ENCODE measurements around the gene LRRC19.

Gene LRRC19, protein sequence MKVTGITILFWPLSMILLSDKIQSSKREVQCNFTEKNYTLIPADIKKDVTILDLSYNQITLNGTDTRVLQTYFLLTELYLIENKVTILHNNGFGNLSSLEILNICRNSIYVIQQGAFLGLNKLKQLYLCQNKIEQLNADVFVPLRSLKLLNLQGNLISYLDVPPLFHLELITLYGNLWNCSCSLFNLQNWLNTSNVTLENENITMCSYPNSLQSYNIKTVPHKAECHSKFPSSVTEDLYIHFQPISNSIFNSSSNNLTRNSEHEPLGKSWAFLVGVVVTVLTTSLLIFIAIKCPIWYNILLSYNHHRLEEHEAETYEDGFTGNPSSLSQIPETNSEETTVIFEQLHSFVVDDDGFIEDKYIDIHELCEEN

DNA sequence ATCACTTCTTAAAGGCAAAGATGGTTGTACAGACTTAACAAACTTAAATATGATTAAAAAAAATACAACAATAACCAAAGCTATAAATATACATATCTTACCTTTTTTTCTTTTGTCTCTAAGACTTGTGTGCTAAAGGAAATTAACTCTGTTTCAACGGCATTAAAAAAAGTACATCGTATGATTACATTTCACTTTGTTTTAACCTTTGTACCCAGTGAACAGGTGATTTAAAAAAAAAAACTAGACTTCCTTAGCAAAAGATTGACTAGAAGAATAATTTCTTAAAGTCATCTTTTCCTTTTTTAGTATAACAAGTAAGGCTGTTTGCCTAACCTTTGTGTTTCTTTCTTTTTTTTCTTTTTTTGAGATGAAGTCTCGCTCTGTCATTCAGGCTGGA lies at the start of gene LRRC19:
Gene LRRC19 (minus strand): TSS at position 182 of the 400 bp plus-strand sequence. CDS start 5,978 bp downstream, outside the sequence.
- H3K27me3 ChIP-seq (ENCODE audit: control insufficient read depth, insufficient read depth, low read length), result no peaks in the 10 kb centered on the region
- H3K4me3 ChIP-seq (ENCODE audit: low read length), result no peak within 1 kb of the TSS
- no peak within 1 kb of the TSS for H3K9ac ChIP-seq (ENCODE audit: low read length)
- H3K36me3 ChIP-seq (ENCODE audit: control insufficient read depth, low read depth, low read length), result no peaks in the 10 kb centered on the region
- H3K27ac ChIP-seq (ENCODE audit: low read length), result no peak within 1 kb of the TSS
- no peaks in the 10 kb centered on the region for H3K4me1 ChIP-seq (ENCODE audit: control insufficient read depth, low read depth, low read length)
- H3K9me3 ChIP-seq (ENCODE audit: control insufficient read depth, low read depth, low read length), result no peaks in the 10 kb centered on the region

DNA sequence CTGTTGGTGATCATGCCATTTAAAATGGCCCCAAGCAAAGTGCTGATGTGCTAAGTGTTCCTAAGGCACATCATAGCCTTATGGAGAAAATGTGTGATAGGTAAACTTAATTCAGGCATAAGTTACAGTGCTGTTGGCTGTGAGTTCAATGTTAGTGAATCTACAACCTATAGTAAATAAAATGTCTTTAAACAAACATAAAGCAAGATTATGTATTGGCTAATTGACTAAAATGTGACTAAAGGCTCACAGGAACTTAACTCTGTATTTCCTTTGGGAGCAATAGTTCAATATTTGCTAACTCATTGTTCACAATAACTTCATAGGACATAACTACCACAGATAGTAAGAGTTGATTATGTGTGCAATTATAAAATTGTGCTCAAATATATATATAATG lies 49.4 kb upstream of the LRRC19 start:
- Histone ChIP-seq H3K27me3 (ENCODE audit: control insufficient read depth, insufficient read depth, low read length) (no peaks in the 10 kb centered on the region), H3K27ac (ENCODE audit: low read length) (no peak overlapping the region), H3K4me1 (ENCODE audit: control insufficient read depth, low read depth, low read length) (no peaks in the 10 kb centered on the region), H3K36me3 (ENCODE audit: control insufficient read depth, low read depth, low read length) (no peaks in the 10 kb centered on the region), H3K9me3 (ENCODE audit: control insufficient read depth, low read depth, low read length) (no peaks in the 10 kb centered on the region), H3K9ac (ENCODE audit: low read length) (no peak overlapping the region), H3K4me3 (ENCODE audit: low read length) (no peak overlapping the region)

DNA sequence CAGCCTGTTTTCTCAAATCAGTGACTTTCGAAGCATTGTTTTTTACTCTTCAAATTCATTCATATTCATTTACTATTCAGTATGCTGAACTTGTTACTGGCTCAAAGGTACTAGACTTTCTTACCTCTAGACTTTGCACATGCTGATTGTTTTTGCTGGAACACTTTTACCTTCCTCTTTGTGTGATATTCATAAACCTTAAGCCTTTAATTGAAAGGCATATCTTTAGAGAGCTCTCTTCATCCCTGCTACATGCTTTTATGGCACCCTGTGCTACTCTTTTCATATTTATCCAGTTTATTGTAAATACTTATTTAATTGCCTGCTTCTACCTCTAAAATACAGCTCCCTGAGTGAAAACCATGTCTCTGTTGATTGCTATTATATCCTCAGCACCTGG lies 48.7 kb upstream of the LRRC19 start:
- Histone ChIP-seq H3K4me1 (ENCODE audit: control insufficient read depth, low read depth, low read length) (no peaks in the 10 kb centered on the region), H3K36me3 (ENCODE audit: control insufficient read depth, low read depth, low read length) (no peaks in the 10 kb centered on the region), H3K9ac (ENCODE audit: low read length) (no peak overlapping the region), H3K27me3 (ENCODE audit: control insufficient read depth, insufficient read depth, low read length) (no peaks in the 10 kb centered on the region), H3K9me3 (ENCODE audit: control insufficient read depth, low read depth, low read length) (no peaks in the 10 kb centered on the region), H3K27ac (ENCODE audit: low read length) (no peak overlapping the region), H3K4me3 (ENCODE audit: low read length) (no peak overlapping the region)

DNA sequence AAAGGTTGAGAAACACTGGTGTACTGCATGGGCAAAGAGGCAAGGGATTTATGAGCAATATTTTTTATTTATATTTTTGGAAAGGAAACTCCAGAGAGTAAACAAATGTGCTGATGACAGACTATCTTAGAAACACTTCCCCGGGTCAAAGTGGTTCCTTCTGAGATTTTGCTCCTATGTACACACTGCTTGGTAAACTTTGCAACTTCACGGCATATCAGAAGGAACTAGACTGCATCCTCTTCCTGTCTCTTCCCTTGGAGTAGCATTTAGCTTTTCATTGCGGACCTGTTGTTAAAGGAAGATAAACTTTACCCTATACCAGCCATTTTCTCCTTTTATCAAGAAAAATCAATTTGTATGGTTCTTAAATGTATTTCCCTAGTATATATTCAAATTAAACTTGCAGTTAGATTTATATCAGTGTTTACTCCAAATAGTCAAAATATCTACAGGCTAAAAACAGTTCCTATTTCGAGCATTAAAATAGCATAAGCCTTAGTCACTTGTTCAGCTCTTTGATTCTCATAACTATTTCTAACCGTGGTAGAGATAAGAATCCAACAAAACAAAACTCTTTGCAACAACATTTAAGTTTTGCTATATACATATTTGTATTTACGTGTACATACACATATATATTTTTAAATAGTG lies 48.0 kb upstream of the LRRC19 start:
- Histone ChIP-seq H3K9ac (ENCODE audit: low read length) (no peak overlapping the region), H3K36me3 (ENCODE audit: control insufficient read depth, low read depth, low read length) (no peaks in the 10 kb centered on the region), H3K27me3 (ENCODE audit: control insufficient read depth, insufficient read depth, low read length) (no peaks in the 10 kb centered on the region), H3K4me3 (ENCODE audit: low read length) (no peak overlapping the region), H3K27ac (ENCODE audit: low read length) (no peak overlapping the region), H3K9me3 (ENCODE audit: control insufficient read depth, low read depth, low read length) (no peaks in the 10 kb centered on the region), H3K4me1 (ENCODE audit: control insufficient read depth, low read depth, low read length) (no peaks in the 10 kb centered on the region)

DNA sequence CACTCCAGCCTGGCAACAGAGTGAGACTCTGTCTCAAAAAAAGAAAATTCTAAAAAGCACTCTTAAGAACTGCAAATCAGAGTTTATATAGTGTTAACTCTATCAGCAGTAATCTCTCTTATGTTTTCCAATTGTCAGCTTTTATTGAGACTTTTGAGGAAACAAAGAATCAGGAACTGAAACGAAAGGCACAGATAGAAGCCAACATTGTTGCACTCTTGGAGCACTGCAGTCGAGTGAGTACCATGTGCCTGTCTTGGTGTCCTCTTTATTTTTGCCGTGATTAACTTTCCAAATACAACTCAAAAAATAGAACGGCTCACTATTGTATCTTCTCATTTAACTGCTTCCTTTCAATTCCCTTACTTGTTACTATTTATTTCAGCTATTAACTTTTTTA lies 41.7 kb upstream of the LRRC19 start:
- H3K27ac ChIP-seq (ENCODE audit: low read length), result no peak overlapping the region
- H3K9me3 ChIP-seq (ENCODE audit: control insufficient read depth, low read depth, low read length), result no peaks in the 10 kb centered on the region
- H3K4me1 ChIP-seq (ENCODE audit: control insufficient read depth, low read depth, low read length), result no peaks in the 10 kb centered on the region
- no peak overlapping the region for H3K9ac ChIP-seq (ENCODE audit: low read length)
- H3K4me3 ChIP-seq (ENCODE audit: low read length), result no peak overlapping the region
- H3K36me3 ChIP-seq (ENCODE audit: control insufficient read depth, low read depth, low read length), result no peaks in the 10 kb centered on the region
- H3K27me3 ChIP-seq (ENCODE audit: control insufficient read depth, insufficient read depth, low read length), result no peaks in the 10 kb centered on the region

DNA sequence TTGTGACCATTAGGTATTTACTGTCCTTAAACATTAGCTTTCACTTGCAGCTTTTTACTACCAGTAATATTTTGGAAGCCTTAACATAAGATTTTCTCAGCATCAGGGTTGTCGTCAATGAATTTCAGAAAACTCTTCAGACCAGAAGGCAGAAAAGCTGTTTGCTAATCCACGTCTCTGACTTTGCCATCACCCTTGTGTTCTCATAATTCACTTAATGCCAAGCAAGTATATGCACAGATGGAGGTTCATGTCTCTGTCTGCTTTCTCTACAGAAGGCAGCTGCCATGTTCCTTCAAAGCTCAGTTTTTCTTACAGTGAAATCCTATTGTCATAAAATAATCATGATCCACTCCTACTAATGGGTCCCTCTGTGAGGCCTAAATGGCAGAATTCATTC lies 37.7 kb upstream of the LRRC19 start:
- Histone ChIP-seq H3K27me3 (ENCODE audit: control insufficient read depth, insufficient read depth, low read length) (no peaks in the 10 kb centered on the region), H3K27ac (ENCODE audit: low read length) (no peak overlapping the region)

DNA sequence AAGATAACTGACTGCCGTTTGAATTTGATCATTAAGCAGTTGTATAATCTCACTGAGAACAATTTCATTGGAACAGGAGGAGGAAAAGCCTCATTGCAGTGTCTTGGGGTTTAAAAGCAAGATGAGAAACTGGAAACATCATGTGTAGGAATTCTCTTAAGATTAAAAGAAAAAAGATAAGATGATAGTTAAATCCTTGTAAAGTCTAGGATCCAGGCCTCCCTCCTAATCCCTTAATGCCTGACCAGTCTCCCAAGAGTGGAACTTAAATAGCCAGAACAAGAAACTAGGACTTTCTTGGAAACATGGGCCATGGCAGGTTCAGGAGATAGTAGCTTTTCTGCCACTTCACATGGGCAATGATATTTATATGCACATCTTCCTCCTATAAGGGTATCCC lies 37.0 kb upstream of the LRRC19 start:
- Histone ChIP-seq H3K4me3 (ENCODE audit: low read length) (no peak overlapping the region), H3K27me3 (ENCODE audit: control insufficient read depth, insufficient read depth, low read length) (no peaks in the 10 kb centered on the region), H3K9me3 (ENCODE audit: control insufficient read depth, low read depth, low read length) (no peaks in the 10 kb centered on the region), H3K4me1 (ENCODE audit: control insufficient read depth, low read depth, low read length) (no peaks in the 10 kb centered on the region), H3K9ac (ENCODE audit: low read length) (no peak overlapping the region), H3K27ac (ENCODE audit: low read length) (no peak overlapping the region), H3K36me3 (ENCODE audit: control insufficient read depth, low read depth, low read length) (no peaks in the 10 kb centered on the region)

More for the DNA sequence above, 37.7 kb upstream of the LRRC19 start:
- H3K9ac ChIP-seq (ENCODE audit: low read length), result no peak overlapping the region
- H3K9me3 ChIP-seq (ENCODE audit: control insufficient read depth, low read depth, low read length), result no peaks in the 10 kb centered on the region
- no peaks in the 10 kb centered on the region for H3K4me1 ChIP-seq (ENCODE audit: control insufficient read depth, low read depth, low read length)
- no peaks in the 10 kb centered on the region for H3K36me3 ChIP-seq (ENCODE audit: control insufficient read depth, low read depth, low read length)
- no peak overlapping the region for H3K4me3 ChIP-seq (ENCODE audit: low read length)

DNA sequence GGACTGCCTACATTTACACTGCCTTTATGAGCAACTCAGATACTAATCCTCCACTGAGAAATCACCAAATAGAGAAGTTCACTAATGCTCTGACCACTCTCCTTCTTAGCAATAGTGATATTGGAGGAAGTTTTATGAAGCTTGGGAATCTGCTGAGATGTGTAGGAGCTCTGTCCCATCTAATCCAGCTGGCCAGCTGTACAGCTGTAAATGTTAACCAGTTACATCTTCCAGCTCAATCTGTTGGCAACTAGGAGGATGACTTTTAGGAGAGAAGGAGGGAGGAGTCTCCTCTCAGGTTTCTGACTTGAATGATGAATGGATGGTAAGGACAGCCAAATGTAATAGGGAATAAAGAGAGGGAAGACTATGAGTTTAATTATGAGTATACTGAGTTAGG lies 36.3 kb upstream of the LRRC19 start:
- Histone ChIP-seq H3K36me3 (ENCODE audit: control insufficient read depth, low read depth, low read length) (no peaks in the 10 kb centered on the region), H3K4me3 (ENCODE audit: low read length) (no peak overlapping the region), H3K9ac (ENCODE audit: low read length) (no peak overlapping the region), H3K4me1 (ENCODE audit: control insufficient read depth, low read depth, low read length) (no peaks in the 10 kb centered on the region), H3K27ac (ENCODE audit: low read length) (no peak overlapping the region), H3K9me3 (ENCODE audit: control insufficient read depth, low read depth, low read length) (no peaks in the 10 kb centered on the region), H3K27me3 (ENCODE audit: control insufficient read depth, insufficient read depth, low read length) (no peaks in the 10 kb centered on the region)

DNA sequence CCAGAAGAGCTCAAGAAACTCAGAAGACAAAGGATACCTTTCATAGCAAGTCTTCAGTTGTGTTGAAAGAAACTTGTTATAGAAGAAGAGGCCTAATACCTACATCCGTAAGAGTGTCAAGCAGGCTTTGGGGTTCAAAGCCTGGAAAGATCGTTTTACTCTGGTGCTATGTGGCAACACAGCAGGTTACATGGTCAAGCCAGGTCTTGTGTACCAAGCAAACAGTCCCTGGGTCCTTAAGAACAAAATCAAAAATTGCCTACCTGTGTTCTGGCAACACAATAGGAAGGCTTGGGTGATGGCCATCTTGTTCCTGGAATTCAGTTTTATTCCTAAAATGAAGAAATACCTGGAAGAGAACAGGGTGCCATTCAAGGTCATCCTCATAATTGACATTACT lies 32.0 kb upstream of the LRRC19 start:
- no peak overlapping the region for H3K4me3 ChIP-seq (ENCODE audit: low read length)
- no peak overlapping the region for H3K9ac ChIP-seq (ENCODE audit: low read length)
- no peaks in the 10 kb centered on the region for H3K27me3 ChIP-seq (ENCODE audit: control insufficient read depth, insufficient read depth, low read length)
- no peaks in the 10 kb centered on the region for H3K36me3 ChIP-seq (ENCODE audit: control insufficient read depth, low read depth, low read length)
- H3K9me3 ChIP-seq (ENCODE audit: control insufficient read depth, low read depth, low read length), result no peaks in the 10 kb centered on the region
- H3K27ac ChIP-seq (ENCODE audit: low read length), result no peak overlapping the region
- H3K4me1 ChIP-seq (ENCODE audit: control insufficient read depth, low read depth, low read length), result no peaks in the 10 kb centered on the region

DNA sequence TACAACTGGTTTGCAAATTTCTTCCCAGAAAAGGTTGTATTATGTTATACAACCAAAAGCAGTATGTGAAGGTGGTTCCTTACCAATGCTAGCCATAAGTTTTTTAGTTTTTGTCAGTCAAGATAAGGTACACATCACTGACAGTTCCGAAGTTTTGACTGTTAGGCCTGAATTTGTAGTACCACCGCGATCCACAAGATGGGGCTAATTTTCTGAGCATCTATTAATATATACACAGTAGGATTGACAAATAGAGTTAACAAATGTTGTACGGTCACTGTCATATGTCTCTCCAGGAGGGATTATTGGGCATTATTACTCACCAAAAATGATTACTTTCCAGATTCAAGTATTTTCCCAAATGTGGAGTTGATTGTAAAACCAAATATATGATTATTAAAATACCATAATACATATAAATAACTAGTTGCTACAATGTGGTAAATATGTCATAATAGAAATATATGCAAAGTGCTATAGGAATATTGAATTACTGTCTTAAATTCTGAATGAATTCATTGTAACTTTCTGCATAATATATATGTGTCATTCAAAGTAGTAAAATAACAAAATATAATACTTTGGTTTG lies 28.4 kb upstream of the LRRC19 start:
- H3K4me1 ChIP-seq (ENCODE audit: control insufficient read depth, low read depth, low read length), result no peaks in the 10 kb centered on the region
- H3K27me3 ChIP-seq (ENCODE audit: control insufficient read depth, insufficient read depth, low read length), result no peaks in the 10 kb centered on the region

DNA sequence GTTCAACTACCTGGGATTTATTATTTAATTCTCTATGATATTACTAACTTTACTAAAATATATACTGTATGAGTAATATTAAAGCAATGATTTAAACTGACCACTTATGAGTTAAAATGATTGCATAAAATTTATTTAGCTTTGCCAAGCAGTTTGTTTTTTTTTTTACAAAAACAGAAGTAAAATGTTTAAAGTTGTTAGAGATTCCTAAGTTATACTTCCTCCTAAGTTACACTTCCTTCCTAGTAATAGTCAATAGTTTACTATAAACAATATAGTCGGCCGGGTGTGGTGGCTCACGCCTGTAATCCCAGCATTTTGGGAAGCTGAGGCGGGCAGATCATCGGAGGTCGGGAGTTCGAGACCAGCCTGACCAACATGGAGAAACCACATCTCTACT lies 23.7 kb upstream of the LRRC19 start:
- no peaks in the 10 kb centered on the region for H3K4me1 ChIP-seq (ENCODE audit: control insufficient read depth, low read depth, low read length)
- no peaks in the 10 kb centered on the region for H3K9me3 ChIP-seq (ENCODE audit: control insufficient read depth, low read depth, low read length)
- H3K4me3 ChIP-seq (ENCODE audit: low read length), result no peak overlapping the region
- no peak overlapping the region for H3K9ac ChIP-seq (ENCODE audit: low read length)
- no peaks in the 10 kb centered on the region for H3K27me3 ChIP-seq (ENCODE audit: control insufficient read depth, insufficient read depth, low read length)
- peaks cover 7% of the 10 kb centered on the region for H3K36me3 ChIP-seq (ENCODE audit: control insufficient read depth, low read depth, low read length)
- no peak overlapping the region for H3K27ac ChIP-seq (ENCODE audit: low read length)

More for the DNA sequence above, 28.4 kb upstream of the LRRC19 start:
- Histone ChIP-seq H3K9me3 (ENCODE audit: control insufficient read depth, low read depth, low read length) (no peaks in the 10 kb centered on the region), H3K4me3 (ENCODE audit: low read length) (no peak overlapping the region), H3K36me3 (ENCODE audit: control insufficient read depth, low read depth, low read length) (no peaks in the 10 kb centered on the region), H3K27ac (ENCODE audit: low read length) (no peak overlapping the region), H3K9ac (ENCODE audit: low read length) (no peak overlapping the region)
